BE2C (cell line): ENCODE results near the gene EHD1.
A peak's percentile ranks its signal among the peaks of the same experiment; 100 is the strongest.

Source experiments
- DNase-seq: peaks from one replicate; pipeline ENCODE4 v3.0.0-alpha.2; 2020
- H3K27me3 ChIP-seq: fragments of 250-450 bp; sonication (Bioruptor Pico); 2 replicates; pipeline ENCODE4 v1.5.1; 2020; ENCODE audit warnings: mild to moderate bottlenecking
- H3K36me3 ChIP-seq: fragments of 250-450 bp; sonication (Bioruptor Pico); 2 replicates; pipeline ENCODE4 v1.5.1; 2020; ENCODE audit warnings: mild to moderate bottlenecking
- H3K4me1 ChIP-seq: fragments of 250-450 bp; sonication (Bioruptor Pico); 2 replicates; pipeline ENCODE4 v1.5.1; 2020
- H3K4me3 ChIP-seq: 2 replicates; pipeline ENCODE4 v1.5.1; 2011; ENCODE audit warnings: low read depth, low read length
- H3K9me3 ChIP-seq: fragments of 250-450 bp; sonication (Bioruptor Pico); 2 replicates; pipeline ENCODE4 v1.5.1; 2020
- CTCF ChIP-seq: IDR thresholded peaks from 2 replicates; pipeline ENCODE4 v1.5.1; 2012; ENCODE audit warnings: mild to moderate bottlenecking, low read depth, low read length

The EHD1 gene

GRCh38 chr11:64869571-64870175 is 8.7 kb downstream of the EHD1 start:
- H3K4me3 ChIP-seq, result no peak overlapping the region
- no peaks in the 10 kb centered on the region for H3K9me3 ChIP-seq
- H3K36me3 ChIP-seq, result no peaks in the 10 kb centered on the region
- H3K27me3 ChIP-seq, result no peaks in the 10 kb centered on the region
- TF ChIP-seq CTCF, result peak; percentile 73
- H3K4me1 ChIP-seq, result peaks cover 7% of the 10 kb centered on the region
- peak; percentile 72 for DNase-seq

- Histone ChIP-seq H3K36me3 (no peaks in the 10 kb centered on the region), H3K4me1 (peaks cover 7% of the 10 kb centered on the region)
- no peak for DNase-seq
Observed at GRCh38 chr11:64868904-64869570, 9.4 kb downstream of the EHD1 start.

GRCh38 chr11:64867748-64868462 is 10.5 kb downstream of the EHD1 start:
- DNase-seq, result no peak
- Histone ChIP-seq H3K27me3 (no peaks in the 10 kb centered on the region), H3K36me3 (no peaks in the 10 kb centered on the region), H3K9me3 (no peaks in the 10 kb centered on the region), H3K4me1 (peaks cover 7% of the 10 kb centered on the region), H3K4me3 (no peak overlapping the region)
- TF ChIP-seq CTCF, result no peak

More at GRCh38 chr11:64868904-64869570, 9.4 kb downstream of the EHD1 start:
- H3K9me3 ChIP-seq, result no peaks in the 10 kb centered on the region
- no peaks in the 10 kb centered on the region for H3K27me3 ChIP-seq
- no peak for TF ChIP-seq CTCF
- no peak overlapping the region for H3K4me3 ChIP-seq

- no peaks in the 10 kb centered on the region for H3K9me3 ChIP-seq
- TF ChIP-seq CTCF, result no peak
- H3K36me3 ChIP-seq, result no peaks in the 10 kb centered on the region
- H3K4me1 ChIP-seq, result peaks cover 7% of the 10 kb centered on the region
- no peak overlapping the region for H3K4me3 ChIP-seq
- no peak for DNase-seq
- no peaks in the 10 kb centered on the region for H3K27me3 ChIP-seq
Observed at GRCh38 chr11:64866173-64866491, 12.3 kb downstream of the EHD1 start.

GRCh38 chr11:64865286-64866172 is 12.9 kb downstream of the EHD1 start:
- peaks cover 6% of the 10 kb centered on the region for H3K4me1 ChIP-seq
- DNase-seq, result no peak
- H3K27me3 ChIP-seq, result no peaks in the 10 kb centered on the region
- no peak overlapping the region for H3K4me3 ChIP-seq
- H3K36me3 ChIP-seq, result no peaks in the 10 kb centered on the region
- H3K9me3 ChIP-seq, result no peaks in the 10 kb centered on the region
- no peak for TF ChIP-seq CTCF
